Germinal center (tissue), 1 donor: Measurements from ENCODE around the gene TRMT112.
A peak's percentile ranks its signal among the peaks of the same experiment; 100 is the strongest.
"Not testable (repeated sequence)": the region's sequence is repeated elsewhere in the genome, so short reads cannot be mapped to it uniquely, and the experiment has no call there.

Source experiments
- DNase-seq: peaks from one replicate; pipeline ENCODE4 v3.0.0; 2012; ENCODE audit warnings: mixed read lengths, low spot score

The TRMT112 gene

DNA sequence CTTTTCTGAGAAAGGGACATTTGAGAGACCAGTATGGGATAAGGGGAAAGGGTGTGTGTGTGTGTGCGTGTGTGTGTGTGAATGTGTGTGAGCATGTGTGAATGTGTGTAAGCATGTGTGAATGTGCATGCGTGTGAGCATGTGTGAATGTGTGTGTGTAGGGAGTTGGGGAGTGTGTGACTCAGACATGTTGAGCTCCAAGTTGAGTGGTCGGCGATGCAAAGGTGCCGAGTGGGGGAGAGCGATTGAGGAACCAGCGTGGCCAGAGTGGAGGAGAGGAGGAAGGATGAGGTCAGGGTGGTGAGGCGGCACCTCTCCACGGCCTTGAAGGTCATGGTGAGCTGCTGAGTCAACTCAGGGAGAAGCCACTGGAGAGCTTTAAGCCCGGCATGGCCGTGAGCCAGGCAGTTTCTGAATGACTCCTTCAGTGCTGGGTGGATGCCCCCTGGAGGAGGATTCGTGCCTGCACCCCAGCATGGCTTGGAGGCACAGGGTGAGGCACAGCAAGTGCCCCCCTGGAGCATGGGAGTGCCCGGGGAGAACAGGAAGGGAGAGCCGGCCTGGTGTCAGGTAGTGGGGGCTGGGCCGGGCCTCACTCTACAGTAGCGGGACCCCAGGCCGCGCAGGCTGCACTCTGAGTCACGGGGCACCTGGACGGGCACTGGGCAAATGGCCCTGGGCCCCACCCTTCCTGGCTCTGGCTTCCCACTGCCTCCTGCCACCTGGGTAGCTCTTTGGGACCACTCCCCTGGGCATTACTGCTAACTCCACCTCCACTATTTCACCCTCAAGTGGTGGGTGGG is 14.4 kb upstream of the TRMT112 start:
- peak; percentile 71 for DNase-seq

DNA sequence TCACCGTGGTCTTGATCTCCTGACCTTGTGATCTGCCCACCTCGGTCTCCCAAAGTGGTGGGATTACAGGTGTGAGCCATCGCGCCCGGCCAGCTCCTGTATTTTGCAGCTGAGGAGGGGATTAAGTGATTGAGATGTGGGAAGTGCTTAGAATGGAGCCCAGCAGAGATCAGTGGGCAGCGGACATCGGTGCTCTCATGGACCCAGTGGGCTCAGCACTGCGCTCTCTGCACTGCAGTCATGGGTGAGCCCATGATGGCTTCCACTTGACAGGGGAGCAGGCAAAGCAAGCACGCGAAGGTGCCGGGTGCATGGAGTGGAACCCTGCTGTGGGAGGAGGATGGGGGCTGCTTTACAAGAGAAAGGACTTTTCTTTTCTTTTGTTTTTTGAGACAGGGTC is 13.5 kb upstream of the TRMT112 start:
- no peak for DNase-seq

DNA sequence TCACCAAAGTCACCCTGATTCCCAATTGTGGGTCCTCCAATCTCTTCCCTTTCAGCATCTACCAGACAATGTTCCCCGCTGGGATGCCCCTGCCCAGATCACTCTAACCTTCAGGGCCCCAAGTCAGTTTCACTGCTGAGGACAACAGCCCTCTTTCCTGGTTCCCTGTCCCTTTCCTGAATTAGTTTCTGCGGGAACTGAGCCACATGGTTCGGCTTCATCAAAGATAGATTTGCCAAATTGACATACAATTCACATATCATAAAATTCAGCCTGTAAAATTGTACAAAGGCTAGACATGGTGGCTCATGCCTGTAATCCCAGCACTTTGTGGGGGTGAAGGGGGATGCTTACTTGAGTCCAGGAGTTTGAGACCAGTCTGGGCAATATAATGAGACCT is 10.6 kb upstream of the TRMT112 start:
- no peak for DNase-seq

DNA sequence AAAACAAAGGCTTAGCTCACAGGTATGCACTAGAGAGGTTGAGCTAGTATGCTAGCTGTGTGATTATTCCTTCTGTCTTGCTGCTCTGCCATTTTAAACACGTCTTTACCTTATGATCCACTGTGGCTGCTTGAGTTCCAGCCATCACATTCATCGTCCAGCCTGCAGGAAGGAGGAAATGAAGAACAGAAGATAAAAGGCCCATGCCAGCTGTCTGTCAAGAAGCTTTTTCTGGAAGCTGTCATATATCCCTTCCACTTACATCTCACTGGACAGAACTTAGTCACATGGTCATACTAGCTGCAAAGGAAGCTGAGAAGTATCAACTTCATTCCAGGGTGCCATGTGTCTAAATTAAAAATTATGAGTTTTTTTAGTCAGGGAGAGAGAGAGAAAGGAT is 10.0 kb upstream of the TRMT112 start:
- no peak for DNase-seq

DNA sequence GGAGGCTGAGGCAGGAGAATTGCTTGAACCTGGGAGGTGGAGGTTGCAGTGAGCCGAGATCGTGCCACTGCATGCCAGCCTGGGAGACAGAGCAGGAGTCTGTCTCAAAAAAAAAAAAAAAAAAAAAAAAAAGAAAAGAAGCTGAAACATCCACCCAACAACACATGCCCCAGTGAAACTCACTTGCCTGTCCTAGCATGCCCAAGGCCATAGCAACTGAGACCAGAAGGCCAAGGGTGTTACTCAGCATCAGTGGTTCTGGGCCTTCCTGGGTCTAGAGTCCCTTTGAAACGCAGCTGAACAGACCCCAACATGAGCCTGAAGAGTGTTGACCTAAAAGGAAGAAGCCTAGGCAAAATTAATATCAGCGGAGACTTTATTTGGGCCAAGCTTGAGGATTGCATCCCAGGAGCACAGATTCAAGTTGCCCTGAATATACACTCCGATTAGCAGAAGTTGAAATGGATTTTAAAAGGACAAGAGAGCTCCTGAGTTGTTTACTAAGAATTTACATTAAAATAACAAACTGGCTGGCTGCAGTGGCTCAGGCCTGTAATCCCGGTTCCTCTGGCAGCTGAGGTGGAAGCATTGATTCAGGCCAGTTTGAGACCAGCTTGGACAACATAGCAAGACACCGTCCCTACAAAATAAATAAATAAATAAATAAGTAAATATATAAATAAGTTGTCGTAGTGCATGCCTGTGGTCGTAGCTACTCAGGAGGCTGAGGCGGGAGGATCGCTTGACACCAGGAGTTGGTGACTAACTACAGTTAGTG is 7.5 kb upstream of the TRMT112 start:
- DNase-seq = no peak

DNA sequence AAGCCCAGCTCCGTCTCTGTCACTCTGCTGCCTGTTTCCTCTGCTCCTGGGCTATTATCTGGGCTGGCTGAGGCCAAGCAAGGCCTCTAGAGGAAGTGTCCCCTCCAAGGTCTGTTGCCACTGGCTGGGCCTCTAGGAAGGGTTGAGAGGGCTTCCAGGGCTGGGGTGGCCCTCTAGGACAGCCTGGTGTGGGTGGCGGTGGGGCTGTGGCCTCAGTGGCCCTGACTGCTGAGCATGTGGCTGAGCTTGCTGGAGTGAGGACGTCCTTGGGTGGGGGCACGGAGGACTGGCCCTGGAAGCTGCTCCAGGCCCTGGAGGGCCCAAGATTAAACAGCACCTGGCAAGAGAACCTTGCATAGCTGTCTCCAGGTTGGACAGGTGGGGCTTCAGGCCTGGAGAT is 6.6 kb upstream of the TRMT112 start:
- DNase-seq = not testable (repeated sequence)

DNA sequence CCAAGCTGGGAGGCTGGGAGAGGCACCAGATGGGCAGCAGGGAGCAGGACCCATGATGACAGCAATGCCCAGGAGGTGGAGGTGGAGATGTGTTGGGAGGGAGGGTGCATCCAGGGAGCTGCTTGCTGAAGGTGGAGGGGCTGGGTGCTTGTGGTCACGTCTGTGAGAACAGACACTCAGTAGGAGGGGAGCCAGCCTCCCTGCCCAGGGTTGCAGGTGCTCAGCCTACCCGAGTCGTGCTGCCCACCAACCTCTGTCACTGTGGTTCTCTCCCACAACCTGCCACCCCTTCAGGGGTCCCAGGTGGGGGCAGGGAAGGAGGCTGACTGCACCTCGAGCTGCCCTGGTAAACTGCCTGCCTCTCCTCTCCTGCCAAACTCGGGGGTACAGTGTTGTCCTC is 6.0 kb upstream of the TRMT112 start:
- DNase-seq = no peak

DNA sequence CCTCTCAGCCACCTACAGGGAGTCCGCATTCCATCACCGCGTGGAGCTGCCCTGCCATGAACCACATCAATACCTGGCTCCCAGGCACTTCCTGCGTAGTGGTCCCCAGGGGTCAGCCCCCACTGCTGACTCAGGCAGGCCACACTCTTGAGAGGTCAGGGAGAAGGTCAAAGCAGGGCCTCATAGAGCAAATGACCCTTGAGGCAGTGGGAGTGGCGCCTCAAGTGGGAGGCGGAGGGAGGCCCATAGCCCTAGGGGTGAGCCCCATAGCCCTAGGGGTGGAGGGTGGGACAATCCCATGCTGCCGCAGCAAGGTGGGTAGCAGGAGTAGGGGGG is 5.5 kb upstream of the TRMT112 start:
- DNase-seq = no peak

DNA sequence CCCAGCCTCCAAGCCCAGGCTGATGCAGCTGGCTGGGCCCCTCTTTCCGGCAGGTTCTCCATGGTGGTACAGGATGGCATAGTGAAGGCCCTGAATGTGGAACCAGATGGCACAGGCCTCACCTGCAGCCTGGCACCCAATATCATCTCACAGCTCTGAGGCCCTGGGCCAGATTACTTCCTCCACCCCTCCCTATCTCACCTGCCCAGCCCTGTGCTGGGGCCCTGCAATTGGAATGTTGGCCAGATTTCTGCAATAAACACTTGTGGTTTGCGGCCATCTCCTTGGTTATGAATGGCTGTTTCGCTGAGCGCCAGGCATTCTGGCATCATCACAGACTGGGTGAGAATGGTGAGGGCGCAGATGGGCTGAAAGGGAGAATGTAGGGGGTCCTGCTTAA is 4.2 kb upstream of the TRMT112 start:
- DNase-seq = no peak

DNA sequence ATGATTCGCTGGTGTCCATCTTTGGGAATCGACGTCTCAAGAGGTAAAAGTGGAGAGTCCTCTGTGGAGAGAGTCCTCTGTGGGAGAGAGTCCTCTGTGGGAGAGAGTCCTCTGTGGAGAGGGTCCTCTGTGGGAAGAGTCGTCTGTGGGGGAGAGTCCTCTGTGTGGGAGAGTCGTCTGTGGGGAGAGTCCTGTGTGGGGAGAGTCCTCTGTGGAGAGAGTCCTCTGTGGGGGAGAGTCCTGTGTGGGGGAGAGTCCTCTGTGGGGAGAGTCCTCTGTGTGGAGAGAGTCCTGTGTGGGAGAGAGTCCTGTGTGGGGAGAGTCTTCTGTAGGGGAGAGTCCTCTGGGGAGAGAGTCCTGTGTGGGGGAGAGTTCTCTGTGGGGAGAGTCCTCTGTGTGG is 3.7 kb upstream of the TRMT112 start:
- DNase-seq = no peak

DNA sequence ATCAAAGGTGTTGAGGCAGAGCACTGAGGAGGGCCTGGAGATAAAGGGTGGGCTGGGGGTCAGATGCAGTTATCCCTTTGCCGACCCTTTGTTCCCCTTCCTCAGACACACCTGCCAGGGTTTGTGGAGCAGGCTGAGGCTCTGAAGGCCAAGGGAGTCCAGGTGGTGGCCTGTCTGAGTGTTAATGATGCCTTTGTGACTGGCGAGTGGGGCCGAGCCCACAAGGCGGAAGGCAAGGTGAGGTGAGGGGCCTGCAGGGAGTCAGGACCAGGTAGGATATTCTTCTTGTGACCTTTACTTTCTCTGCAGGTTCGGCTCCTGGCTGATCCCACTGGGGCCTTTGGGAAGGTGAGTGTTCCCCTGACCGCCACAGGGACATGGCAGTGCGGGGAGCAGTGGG is 3.2 kb upstream of the TRMT112 start:
- DNase-seq = no peak

DNA sequence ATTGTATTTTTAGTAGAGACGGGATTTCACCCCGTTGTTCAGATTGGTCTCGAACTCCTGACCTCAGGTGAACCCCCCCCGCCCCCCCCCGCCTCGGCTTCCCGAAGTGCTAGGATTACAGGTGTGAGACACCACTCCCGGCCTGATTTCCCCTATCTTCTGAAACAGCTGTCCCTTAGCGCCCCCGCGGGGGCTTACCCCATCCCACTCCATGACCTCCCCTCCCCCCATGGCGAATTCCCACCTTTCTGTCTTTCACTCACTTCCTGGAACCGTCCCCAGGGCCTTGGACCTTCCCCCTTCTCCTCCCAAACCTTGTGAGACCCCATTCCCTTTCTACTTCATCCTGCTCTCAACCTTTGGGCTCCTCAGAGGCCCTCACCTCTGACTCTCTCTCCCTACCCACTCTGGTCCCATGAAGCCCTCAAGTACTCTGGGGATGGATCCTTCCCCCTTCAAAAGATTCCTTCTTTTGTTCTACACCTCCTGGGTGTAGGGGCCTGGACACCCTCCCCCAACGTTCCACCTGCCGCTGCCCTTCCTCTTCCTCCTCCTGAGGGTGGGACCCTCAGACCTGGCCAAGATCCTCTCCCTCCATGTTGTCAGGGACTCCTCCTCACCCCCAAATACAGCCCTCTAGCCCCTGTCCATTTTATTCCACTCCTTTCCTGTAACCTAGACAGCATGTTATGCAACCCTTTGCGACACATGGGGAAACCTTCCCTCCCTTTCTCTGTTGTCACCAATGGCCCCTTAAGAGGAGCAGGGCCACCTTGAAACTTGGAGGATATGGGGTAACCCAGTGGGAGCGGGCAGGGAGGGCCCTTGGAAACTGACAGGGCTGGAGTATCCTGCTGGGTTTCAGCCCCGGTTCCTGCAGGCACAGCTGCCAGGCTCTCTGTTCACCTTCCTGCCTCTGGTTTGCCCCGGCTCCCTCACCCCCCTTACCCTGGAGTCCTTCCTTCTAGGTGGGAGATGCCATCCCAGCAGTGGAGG is 1.7 kb upstream of the TRMT112 start:
- DNase-seq = no peak

DNA sequence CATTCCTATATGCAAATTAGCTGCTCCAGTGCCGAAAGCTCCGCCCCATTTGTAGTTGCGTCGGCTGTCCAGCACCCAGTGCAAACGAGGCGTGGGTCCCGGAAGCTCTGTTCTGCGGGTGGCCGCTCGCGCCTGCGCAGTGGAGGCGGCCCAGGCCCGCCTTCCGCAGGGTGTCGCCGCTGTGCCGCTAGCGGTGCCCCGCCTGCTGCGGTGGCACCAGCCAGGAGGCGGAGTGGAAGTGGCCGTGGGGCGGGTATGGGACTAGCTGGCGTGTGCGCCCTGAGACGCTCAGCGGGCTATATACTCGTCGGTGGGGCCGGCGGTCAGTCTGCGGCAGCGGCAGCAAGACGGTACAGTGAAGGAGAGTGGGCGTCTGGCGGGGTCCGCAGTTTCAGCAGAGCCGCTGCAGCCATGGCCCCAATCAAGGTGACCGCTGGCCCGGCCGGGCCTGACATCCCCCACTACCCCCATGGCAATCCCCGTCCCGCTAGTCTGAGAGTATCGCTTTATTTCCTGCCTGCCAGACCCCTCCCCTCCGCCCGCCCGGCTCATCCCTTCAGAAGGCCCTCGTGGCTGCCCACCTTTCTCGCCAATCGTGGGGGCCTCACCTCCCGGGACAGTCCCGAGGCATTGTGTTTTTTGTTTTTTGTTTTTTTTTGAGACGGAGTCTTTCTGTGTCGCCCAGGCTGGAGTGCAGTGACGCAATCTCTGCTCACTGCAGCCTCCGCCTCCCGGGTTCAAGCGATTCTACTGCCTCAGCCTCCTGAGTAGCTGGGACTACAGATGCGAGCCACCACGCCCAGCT is 804 bp upstream of the TRMT112 start, which contains the start of gene PRDX5:
PRDX5 (plus strand) TSS at position 161 of the 805 bp plus-strand sequence; CDS start at position 256, 95 bp downstream.
- DNase-seq = peak; percentile 95

DNA sequence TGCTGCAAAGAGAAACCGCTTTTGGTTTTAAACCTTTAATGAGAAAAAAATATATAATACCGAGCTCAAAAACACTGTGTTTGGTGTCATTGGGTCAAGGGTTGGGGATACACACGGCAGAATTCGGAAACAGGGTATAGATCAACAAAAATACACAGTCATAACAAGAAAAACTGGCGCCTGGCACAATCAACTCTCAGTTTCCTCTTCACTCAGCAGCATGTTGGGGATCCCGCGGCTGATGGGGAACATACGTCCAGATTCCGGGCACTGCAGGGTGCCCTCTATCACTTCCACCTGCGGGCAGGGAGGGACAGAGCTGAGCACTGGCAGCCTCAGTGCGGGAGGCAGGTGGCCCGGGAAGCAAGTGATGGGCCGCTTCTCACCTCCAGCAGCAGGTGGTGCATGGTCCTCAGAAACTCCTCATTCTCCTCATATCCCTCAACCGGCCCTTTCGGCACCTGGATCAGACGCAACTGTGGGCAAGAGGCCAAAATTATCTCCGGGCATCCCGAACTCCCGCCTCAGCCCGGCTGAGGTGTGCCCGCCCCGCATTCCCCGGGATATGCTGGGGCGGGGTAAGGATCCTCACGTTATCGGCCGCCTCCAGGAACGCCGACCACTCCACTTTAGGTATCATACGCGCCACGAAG is 561 bp downstream of the TRMT112 start:
- no peak for DNase-seq

DNA sequence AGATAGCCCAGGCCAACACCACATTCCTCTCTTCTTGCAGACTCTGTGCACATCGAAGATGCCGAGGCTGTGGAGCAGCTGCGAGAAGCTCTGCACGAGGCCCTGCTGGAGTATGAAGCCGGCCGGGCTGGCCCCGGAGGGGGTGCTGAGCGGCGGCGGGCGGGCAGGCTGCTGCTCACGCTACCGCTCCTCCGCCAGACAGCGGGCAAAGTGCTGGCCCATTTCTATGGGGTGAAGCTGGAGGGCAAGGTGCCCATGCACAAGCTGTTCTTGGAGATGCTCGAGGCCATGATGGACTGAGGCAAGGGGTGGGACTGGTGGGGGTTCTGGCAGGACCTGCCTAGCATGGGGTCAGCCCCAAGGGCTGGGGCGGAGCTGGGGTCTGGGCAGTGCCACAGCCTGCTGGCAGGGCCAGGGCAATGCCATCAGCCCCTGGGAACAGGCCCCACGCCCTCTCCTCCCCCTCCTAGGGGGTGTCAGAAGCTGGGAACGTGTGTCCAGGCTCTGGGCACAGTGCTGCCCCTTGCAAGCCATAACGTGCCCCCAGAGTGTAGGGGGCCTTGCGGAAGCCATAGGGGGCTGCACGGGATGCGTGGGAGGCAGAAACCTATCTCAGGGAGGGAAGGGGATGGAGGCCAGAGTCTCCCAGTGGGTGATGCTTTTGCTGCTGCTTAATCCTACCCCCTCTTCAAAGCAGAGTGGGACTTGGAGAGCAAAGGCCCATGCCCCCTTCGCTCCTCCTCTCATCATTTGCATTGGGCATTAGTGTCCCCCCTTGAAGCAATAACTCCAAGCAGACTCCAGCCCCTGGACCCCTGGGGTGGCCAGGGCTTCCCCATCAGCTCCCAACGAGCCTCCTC is 1.5 kb downstream of the TRMT112 start:
- not testable (repeated sequence) for DNase-seq

DNA sequence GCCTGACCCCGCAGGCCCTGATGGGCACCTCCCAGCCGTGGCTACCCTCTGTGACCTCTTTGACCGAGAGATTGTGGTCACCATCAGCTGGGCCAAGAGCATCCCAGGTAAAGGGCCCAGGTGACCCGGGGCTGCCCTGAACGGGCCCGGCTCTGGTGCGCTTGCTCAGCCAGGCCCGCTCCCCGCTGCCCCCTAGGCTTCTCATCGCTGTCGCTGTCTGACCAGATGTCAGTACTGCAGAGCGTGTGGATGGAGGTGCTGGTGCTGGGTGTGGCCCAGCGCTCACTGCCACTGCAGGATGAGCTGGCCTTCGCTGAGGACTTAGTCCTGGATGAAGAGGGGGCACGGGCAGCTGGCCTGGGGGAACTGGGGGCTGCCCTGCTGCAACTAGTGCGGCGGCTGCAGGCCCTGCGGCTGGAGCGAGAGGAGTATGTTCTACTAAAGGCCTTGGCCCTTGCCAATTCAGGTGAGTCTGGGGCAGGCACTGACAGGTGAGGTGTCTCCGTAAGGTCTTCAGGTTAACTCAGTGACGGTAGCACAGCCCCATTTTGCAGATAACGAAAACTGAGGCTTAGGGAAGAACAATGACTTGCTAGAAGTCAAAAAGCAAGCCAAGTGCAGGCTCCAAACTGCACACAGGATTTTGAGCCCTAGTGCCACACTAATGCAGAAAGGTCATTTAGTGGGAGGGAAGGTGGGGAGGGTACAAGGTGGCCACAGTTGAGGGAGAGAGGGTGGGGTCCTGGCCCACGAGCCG is 2.4 kb downstream of the TRMT112 start:
- DNase-seq = no peak

DNA sequence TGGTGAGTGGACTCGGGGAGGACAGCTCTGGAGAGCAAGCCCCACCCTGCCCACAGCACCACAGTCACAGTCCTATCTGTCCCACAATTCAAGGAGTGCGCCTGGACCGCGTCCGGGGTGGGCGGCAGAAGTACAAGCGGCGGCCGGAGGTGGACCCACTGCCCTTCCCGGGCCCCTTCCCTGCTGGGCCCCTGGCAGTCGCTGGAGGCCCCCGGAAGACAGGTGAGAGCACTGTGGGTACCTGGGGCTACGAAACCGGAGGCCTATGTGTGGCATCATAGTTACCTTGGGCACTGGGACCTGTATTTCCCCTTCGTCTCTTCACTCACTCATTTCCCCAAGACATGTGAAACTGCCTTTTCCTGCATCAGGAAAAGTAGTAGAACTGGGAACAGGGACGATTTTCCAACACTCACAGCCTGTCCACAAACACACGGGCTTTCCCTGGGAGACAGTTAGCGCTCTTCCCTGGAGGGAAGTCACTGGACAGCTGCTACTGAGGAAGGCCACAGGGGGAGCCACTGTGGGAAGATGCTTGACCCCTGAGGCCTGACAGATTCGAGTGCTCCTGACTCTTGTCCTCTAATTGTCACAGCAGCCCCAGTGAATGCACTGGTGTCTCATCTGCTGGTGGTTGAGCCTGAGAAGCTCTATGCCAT is 3.1 kb downstream of the TRMT112 start:
- no peak for DNase-seq

DNA sequence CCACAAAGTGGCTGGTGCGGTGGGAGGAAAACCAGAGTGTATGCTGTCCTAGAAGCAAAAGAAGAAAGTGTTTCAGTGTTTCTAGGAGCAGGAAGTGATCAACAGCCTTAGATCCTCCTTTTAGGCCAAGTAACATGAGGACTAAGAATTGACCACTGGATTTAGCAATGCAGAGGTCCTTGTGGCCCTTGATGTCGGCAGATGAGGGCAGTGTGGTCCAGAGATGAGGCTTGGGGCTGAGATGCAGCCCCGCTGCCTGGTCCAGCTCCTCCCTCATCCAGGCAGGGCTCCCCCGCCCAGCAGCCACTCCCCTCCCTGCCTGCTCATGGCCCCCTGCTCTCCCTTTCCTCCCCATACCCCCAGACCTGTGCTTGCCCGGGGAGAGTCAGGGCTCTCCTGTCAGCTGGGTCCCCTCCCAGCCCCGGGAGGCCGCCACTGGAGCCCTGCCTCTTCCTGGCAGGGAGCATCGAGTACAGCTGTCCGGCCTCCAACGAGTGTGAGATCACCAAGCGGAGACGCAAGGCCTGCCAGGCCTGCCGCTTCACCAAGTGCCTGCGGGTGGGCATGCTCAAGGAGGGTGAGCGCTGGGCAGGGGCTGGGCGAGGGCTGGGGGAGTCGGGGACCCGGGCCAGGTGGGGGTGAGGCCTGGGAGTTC is 3.7 kb downstream of the TRMT112 start:
- no peak for DNase-seq
